Panc1 (cell line): Measurements from ENCODE around the gene DCBLD2. TPM values are rescaled to one million over a fixed set of nuclear protein-coding genes. Genes with fewer than 3 reads are reported as not detected.

Experiments
- ATAC-seq: fragments of 200-7000 bp; cut with Tn5 transposase; 2 replicates; pipeline ENCODE4 v1.9.1; 2020; ENCODE audit warnings: mild to moderate bottlenecking, moderate library complexity
- BruUV-seq: library from RNA; stranded (reverse); fragments of 400-500 nt; replicated peaks from 2 replicates; lab custom pipeline; 2021; lab: Mats Ljungman, UMichigan
- CTCF ChIA-PET: fragments of 300-600 bp; sonication (Branson Sonifier 250); formaldehyde crosslinking; loops from one replicate; lab custom pipeline; 2022; ENCODE audit warnings: antibody characterized with exemption; lab: Charles Lee
- POLR2A ChIA-PET: fragments of 300-600 bp; sonication (Branson Sonifier 250); formaldehyde crosslinking; loops from one replicate; lab custom pipeline; 2022; ENCODE audit warnings: antibody characterized with exemption; lab: Charles Lee
- DNase-seq: peaks from one replicate; pipeline ENCODE4 v3.0.0-alpha.2; 2010; ENCODE audit warnings: low read depth, low spot score
- H3K27ac ChIP-seq: 2 replicates; pipeline ENCODE4 v1.5.1; 2011; ENCODE audit warnings: mild to moderate bottlenecking, low read length, inconsistent platforms
- H3K27me3 ChIP-seq: fragments of 200-500 bp; sonication (Bioruptor generic); 2 replicates; pipeline ENCODE4 v1.6.0; 2014; ENCODE audit warnings: low read length, inconsistent platforms; ENCODE audit not compliant: control insufficient read depth, insufficient read depth
- H3K36me3 ChIP-seq: fragments of 200-500 bp; sonication (Bioruptor generic); 2 replicates; pipeline ENCODE4 v1.5.1; 2014; ENCODE audit warnings: inconsistent platforms, mild to moderate bottlenecking, low read length, moderate library complexity; ENCODE audit not compliant: control insufficient read depth, insufficient read depth
- H3K4me1 ChIP-seq: 2 replicates; pipeline ENCODE4 v1.5.1; 2011; ENCODE audit warnings: inconsistent platforms, mild to moderate bottlenecking, low read length, moderate library complexity; ENCODE audit not compliant: control insufficient read depth, insufficient read depth
- H3K4me3 ChIP-seq, 2 experiments: 2 replicates each; pipeline ENCODE4 v1.5.1; 2011 to 2012; ENCODE audit warnings: low read depth in 2 of 2, low read length in 2 of 2, mild to moderate bottlenecking in 2 of 2, inconsistent platforms in 1 of 2, moderate library complexity in 1 of 2
- H3K9me3 ChIP-seq: fragments of 200-500 bp; sonication (Bioruptor generic); 2 replicates; pipeline ENCODE4 v1.5.1; 2014; ENCODE audit warnings: low read depth, mild to moderate bottlenecking, inconsistent platforms, low read length, moderate library complexity; ENCODE audit not compliant: control insufficient read depth, insufficient read depth
- POLR2AphosphoS5 ChIP-seq: IDR thresholded peaks from 2 replicates; pipeline ENCODE4 v1.6.1; 2012; ENCODE audit warnings: mild to moderate bottlenecking, low read depth, low read length, moderate library complexity
- SIN3A ChIP-seq: IDR thresholded peaks from 2 replicates; pipeline ENCODE4 v1.6.1; 2012; ENCODE audit warnings: low read depth, mild to moderate bottlenecking, low read length, moderate library complexity, borderline replicate concordance; ENCODE audit not compliant: insufficient read depth
- TCF7L2 ChIP-seq: IDR thresholded peaks from 2 replicates; pipeline ENCODE4 v1.6.1; 2011; ENCODE audit warnings: mild to moderate bottlenecking, low read depth, low read length, inconsistent platforms
- in situ Hi-C: cut with HindIII; loops from 2 replicates; pipeline ENCODE4 v1.10.0; 2016; ENCODE audit warnings: low sequenced_read_pairs, low pct_unique_long_range_greater_than_20kb
- intact Hi-C: fragments of 100-400 bp; cut with micrococcal nuclease; formaldehyde crosslinking; loops from one replicate; pipeline ENCODE4 v1.10.0; 2022; ENCODE audit not compliant: unreplicated experiment
- total RNA-seq: library from RNA; stranded (reverse); gene quantifications from one replicate; pipeline ENCODE4 v1.2.1, GENCODE V29; 2021; ENCODE audit not compliant: unreplicated experiment
- TF ChIP-seq, protein P1 (sequence below): fragments of 450-650 bp; IDR thresholded peaks from 2 replicates; pipeline ENCODE4 v1.5.1; 2017; ENCODE audit warnings: mild to moderate bottlenecking
- TF ChIP-seq, protein P2 (sequence below), 2 experiments: IDR thresholded peaks; 2 replicates each; pipeline ENCODE4 v1.6.1; 2011 to 2012; ENCODE audit warnings: low read depth in 2 of 2, control low read depth in 1 of 2, low read length in 1 of 2, mild to moderate bottlenecking in 1 of 2, moderate library complexity in 1 of 2; ENCODE audit not compliant: insufficient read depth in 1 of 2

Gene DCBLD2
- total RNA-seq, 1 experiment from 2014 or later = 54.4 TPM

DNA sequence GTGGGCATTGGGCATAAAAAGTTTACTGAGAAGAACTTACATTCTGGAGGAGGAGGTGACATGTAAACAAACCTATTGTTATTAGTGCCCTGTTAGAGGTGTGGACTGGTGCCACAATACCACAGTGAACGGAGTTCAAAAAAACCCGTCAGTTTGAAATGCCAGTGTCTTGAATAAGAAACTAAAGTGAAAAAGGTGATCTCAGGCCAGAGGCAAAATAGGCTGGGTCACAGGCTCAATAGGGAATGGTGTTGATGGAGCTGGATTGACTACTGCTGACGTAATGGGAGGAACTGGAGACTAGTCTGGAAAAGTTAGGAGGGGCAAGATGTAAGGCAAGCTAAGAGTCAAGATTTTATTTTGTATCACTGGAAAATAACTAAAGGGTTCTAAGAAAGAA is 1.6 kb upstream of the DCBLD2 start:
- intact Hi-C loops = no loop called here
- DNase-seq = no peak
- peaks cover 11% of the 10 kb centered on the region; the same call in 1 of the 2 replicates for H3K36me3 ChIP-seq
- H3K4me1 ChIP-seq = peaks cover 14% of the 10 kb centered on the region
- no peaks in the 10 kb centered on the region; the same call in 1 of the 2 replicates for H3K27me3 ChIP-seq
- no peaks in the 10 kb centered on the region for H3K9me3 ChIP-seq
- in situ Hi-C loops = no loop called here
- no peak overlapping the region; the same call in 1 of the 2 replicates for H3K27ac ChIP-seq
- POLR2A ChIA-PET = no interaction called here
- ATAC-seq = no peak
- CTCF ChIA-PET = no interaction called here
- no peak overlapping the region for H3K4me3 ChIP-seq
- TF ChIP-seq, protein P1, sequence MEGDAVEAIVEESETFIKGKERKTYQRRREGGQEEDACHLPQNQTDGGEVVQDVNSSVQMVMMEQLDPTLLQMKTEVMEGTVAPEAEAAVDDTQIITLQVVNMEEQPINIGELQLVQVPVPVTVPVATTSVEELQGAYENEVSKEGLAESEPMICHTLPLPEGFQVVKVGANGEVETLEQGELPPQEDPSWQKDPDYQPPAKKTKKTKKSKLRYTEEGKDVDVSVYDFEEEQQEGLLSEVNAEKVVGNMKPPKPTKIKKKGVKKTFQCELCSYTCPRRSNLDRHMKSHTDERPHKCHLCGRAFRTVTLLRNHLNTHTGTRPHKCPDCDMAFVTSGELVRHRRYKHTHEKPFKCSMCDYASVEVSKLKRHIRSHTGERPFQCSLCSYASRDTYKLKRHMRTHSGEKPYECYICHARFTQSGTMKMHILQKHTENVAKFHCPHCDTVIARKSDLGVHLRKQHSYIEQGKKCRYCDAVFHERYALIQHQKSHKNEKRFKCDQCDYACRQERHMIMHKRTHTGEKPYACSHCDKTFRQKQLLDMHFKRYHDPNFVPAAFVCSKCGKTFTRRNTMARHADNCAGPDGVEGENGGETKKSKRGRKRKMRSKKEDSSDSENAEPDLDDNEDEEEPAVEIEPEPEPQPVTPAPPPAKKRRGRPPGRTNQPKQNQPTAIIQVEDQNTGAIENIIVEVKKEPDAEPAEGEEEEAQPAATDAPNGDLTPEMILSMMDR = no peak
- TF ChIP-seq, protein P2, sequence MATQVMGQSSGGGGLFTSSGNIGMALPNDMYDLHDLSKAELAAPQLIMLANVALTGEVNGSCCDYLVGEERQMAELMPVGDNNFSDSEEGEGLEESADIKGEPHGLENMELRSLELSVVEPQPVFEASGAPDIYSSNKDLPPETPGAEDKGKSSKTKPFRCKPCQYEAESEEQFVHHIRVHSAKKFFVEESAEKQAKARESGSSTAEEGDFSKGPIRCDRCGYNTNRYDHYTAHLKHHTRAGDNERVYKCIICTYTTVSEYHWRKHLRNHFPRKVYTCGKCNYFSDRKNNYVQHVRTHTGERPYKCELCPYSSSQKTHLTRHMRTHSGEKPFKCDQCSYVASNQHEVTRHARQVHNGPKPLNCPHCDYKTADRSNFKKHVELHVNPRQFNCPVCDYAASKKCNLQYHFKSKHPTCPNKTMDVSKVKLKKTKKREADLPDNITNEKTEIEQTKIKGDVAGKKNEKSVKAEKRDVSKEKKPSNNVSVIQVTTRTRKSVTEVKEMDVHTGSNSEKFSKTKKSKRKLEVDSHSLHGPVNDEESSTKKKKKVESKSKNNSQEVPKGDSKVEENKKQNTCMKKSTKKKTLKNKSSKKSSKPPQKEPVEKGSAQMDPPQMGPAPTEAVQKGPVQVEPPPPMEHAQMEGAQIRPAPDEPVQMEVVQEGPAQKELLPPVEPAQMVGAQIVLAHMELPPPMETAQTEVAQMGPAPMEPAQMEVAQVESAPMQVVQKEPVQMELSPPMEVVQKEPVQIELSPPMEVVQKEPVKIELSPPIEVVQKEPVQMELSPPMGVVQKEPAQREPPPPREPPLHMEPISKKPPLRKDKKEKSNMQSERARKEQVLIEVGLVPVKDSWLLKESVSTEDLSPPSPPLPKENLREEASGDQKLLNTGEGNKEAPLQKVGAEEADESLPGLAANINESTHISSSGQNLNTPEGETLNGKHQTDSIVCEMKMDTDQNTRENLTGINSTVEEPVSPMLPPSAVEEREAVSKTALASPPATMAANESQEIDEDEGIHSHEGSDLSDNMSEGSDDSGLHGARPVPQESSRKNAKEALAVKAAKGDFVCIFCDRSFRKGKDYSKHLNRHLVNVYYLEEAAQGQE (IDR thresholded peaks at IDR 0.05; ENCODE audit: insufficient read depth in 1 of 2, low read depth in 2 of 2, low read length in 1 of 2) = no peak
- TF ChIP-seq SIN3A (no peak), TCF7L2 (no peak), POLR2AphosphoS5 (no peak)
- BruUV-seq = no TSS peak

DNA sequence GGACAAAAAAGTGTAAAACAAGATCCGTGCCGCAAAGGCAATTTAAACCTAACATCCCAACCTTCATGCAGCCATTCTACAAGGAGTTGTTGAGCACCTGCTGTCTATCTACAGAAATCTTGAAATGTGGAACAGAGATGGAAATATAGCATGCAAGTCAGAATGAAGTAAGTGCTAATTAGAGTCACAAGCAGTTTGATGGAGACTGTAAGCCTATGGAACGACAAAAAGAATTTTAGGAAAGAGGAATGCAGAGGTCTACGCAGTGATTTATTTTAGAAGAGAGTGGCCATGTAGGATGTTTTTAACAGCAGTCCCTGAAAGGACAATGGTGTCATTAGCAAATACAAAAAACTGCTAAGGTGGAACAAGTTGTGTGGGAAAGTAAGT is 851 bp upstream of the DCBLD2 start:
- TF ChIP-seq POLR2AphosphoS5 (no peak), SIN3A (no peak), TCF7L2 (no peak)
- TF ChIP-seq, protein P1 = no peak
- TF ChIP-seq, protein P2 (IDR thresholded peaks at IDR 0.05; ENCODE audit: insufficient read depth in 1 of 2, low read depth in 2 of 2, low read length in 1 of 2) = no peak
- Histone ChIP-seq H3K27ac (peak overlapping the region; percentile 97), H3K36me3 (peaks cover 11% of the 10 kb centered on the region; the same call in 1 of the 2 replicates), H3K27me3 (no peaks in the 10 kb centered on the region; the same call in 1 of the 2 replicates), H3K9me3 (no peaks in the 10 kb centered on the region), H3K4me1 (peaks cover 14% of the 10 kb centered on the region), H3K4me3 (peak overlapping the region; percentile 80 to 89)
- in situ Hi-C loops = no loop called here
- intact Hi-C loops = no loop called here
- CTCF ChIA-PET = interaction anchor here (0.7 kb wide), 1 partner anchor 92 kb away, joined by 5 read pairs; no protein-coding TSS in a partner anchor
- DNase-seq (no peak), ATAC-seq (no peak)
- POLR2A ChIA-PET = interaction anchor here (0.6 to 0.7 kb wide), 2 partner anchors 12 to 1667 kb away, joined by 3 to 23 read pairs; no protein-coding TSS in a partner anchor
- BruUV-seq = TSS peak; percentile 97
